ENCODE data around the gene PCSK5.

- no peak for TF ChIP-seq EZH2phosphoT487 (IDR thresholded peaks at IDR 0.05; ENCODE audit: low read depth, severe bottlenecking, unreplicated experiment)
- no peak for TF ChIP-seq CTCF (IDR thresholded peaks at IDR 0.05; ENCODE audit: poor library complexity)
Measured at GRCh38 chr9:76092572-76092971, 202.1 kb downstream of the PCSK5 start.
